ENCODE results near the gene HSPA14.

DNA sequence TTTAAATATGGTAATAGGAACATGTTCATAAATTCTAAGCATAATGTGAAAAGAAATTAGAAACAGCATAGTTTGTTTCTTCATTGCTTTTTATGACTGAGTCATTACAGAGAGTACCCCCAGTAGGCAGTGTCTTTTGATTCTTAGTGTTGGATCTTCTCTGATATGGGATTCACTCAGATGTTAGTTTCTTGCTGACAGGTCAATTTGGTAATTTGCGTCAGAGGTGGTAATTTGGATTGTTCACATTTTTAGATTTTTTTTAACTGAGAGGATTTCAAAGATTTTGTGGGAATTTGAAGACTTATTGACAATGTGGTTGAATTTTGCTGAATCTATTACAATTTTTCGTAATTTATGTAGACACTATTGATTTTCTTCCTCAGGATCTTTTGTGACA is 2.1 kb downstream of the HSPA14 start:
- TF ChIP-seq, protein P1, sequence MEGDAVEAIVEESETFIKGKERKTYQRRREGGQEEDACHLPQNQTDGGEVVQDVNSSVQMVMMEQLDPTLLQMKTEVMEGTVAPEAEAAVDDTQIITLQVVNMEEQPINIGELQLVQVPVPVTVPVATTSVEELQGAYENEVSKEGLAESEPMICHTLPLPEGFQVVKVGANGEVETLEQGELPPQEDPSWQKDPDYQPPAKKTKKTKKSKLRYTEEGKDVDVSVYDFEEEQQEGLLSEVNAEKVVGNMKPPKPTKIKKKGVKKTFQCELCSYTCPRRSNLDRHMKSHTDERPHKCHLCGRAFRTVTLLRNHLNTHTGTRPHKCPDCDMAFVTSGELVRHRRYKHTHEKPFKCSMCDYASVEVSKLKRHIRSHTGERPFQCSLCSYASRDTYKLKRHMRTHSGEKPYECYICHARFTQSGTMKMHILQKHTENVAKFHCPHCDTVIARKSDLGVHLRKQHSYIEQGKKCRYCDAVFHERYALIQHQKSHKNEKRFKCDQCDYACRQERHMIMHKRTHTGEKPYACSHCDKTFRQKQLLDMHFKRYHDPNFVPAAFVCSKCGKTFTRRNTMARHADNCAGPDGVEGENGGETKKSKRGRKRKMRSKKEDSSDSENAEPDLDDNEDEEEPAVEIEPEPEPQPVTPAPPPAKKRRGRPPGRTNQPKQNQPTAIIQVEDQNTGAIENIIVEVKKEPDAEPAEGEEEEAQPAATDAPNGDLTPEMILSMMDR (IDR thresholded peaks at IDR 0.05; ENCODE audit: low read depth, low read length, poor library complexity, severe bottlenecking): no peak
- no peak for TF ChIP-seq EZH2phosphoT487 (IDR thresholded peaks at IDR 0.05; ENCODE audit: borderline replicate concordance, low read length)
